ENCODE results near the gene FARS2. TPM values are rescaled to one million over a fixed set of nuclear protein-coding genes. Genes with fewer than 3 reads are reported as not detected.

Gene FARS2
- total RNA-seq, 4 donors from 2014 or later = 16.4 to 26.1 (median 21.4) TPM

DNA sequence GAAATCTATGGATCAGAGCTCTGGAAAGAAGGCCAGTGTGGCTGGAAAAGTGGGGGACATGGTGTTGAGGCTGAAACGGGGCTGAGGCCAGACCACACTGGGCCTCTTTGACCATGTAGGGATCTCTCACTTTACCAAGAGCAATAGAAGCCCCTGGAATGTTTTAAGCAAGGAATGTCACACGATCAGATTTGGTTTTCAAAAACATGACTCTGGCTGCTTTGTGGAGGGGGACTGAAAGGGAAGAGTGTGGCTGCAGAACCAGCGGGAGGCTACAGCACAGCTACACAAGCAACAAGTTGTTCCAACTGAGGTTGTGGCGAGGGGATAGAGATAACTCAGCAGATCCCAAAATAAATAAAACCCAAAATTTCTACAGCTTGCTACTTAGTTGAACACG is 399.5 kb downstream of the FARS2 start:
- WGBS, 2 donors = 70 to 71% methylated on average over 5 of the region's 5 CpGs
- no peak for TF ChIP-seq POLR2A (IDR thresholded peaks at IDR 0.05)
- TF ChIP-seq EP300 (IDR thresholded peaks at IDR 0.05) = no peak

DNA sequence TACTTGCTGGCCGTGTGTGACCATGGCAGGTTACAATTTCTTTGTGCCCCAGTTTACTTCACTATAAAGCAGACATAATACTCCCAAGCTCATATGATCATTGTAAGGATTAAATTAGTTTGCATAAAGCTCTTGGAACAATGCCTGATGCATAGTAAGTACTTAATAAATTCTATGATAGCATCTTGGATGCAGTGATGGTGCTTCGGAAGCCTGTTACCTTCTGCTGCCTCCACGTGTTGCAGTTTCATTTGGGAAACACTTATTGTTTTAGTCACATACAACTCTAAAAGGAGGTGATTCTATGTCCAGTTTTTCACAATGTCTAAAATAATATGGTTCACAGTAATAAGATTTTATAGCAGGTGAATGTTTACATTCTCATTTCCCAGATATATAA is 401.5 kb downstream of the FARS2 start:
- DNase-seq (ENCODE audit: low spot score in 2 of 2) = no peak
- TF ChIP-seq EP300 (IDR thresholded peaks at IDR 0.05) = no peak
- TF ChIP-seq POLR2A (IDR thresholded peaks at IDR 0.05) = no peak
- TF ChIP-seq, protein P1, sequence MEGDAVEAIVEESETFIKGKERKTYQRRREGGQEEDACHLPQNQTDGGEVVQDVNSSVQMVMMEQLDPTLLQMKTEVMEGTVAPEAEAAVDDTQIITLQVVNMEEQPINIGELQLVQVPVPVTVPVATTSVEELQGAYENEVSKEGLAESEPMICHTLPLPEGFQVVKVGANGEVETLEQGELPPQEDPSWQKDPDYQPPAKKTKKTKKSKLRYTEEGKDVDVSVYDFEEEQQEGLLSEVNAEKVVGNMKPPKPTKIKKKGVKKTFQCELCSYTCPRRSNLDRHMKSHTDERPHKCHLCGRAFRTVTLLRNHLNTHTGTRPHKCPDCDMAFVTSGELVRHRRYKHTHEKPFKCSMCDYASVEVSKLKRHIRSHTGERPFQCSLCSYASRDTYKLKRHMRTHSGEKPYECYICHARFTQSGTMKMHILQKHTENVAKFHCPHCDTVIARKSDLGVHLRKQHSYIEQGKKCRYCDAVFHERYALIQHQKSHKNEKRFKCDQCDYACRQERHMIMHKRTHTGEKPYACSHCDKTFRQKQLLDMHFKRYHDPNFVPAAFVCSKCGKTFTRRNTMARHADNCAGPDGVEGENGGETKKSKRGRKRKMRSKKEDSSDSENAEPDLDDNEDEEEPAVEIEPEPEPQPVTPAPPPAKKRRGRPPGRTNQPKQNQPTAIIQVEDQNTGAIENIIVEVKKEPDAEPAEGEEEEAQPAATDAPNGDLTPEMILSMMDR (IDR thresholded peaks at IDR 0.05) = no peak
- 86 to 87% methylated on average over 3 of the region's 3 CpGs for WGBS, 2 donors
- no peaks in the 10 kb centered on the region for H3K4me1 ChIP-seq
- no peaks in the 10 kb centered on the region for H3K36me3 ChIP-seq
- no peak overlapping the region for H3K27ac ChIP-seq
- no peak overlapping the region for H3K4me3 ChIP-seq
- H3K27me3 ChIP-seq = no peaks in the 10 kb centered on the region
- no peaks in the 10 kb centered on the region for H3K9me3 ChIP-seq

More for the DNA sequence above, 399.5 kb downstream of the FARS2 start:
- DNase-seq (ENCODE audit: low spot score in 2 of 2) = no peak
- H3K36me3 ChIP-seq = no peaks in the 10 kb centered on the region
- H3K27ac ChIP-seq = no peak overlapping the region
- no peak overlapping the region for H3K4me3 ChIP-seq
- H3K9me3 ChIP-seq = no peaks in the 10 kb centered on the region
- H3K4me1 ChIP-seq = no peaks in the 10 kb centered on the region
- no peaks in the 10 kb centered on the region for H3K27me3 ChIP-seq

GRCh38 chr6:5663259-5663658 is 401.9 kb downstream of the FARS2 start:
- no peak overlapping the region for H3K27ac ChIP-seq
- H3K4me1 ChIP-seq = no peaks in the 10 kb centered on the region
- no peaks in the 10 kb centered on the region for H3K27me3 ChIP-seq
- H3K4me3 ChIP-seq = no peak overlapping the region
- no peaks in the 10 kb centered on the region for H3K36me3 ChIP-seq
- 53 to 55% methylated on average over 4 of the region's 4 CpGs for WGBS, 2 donors
- DNase-seq (ENCODE audit: low spot score in 2 of 2) = no peak
- H3K9me3 ChIP-seq = no peaks in the 10 kb centered on the region
- TF ChIP-seq POLR2A (IDR thresholded peaks at IDR 0.05) = no peak
- TF ChIP-seq, protein P1 (IDR thresholded peaks at IDR 0.05) = no peak
- no peak for TF ChIP-seq EP300 (IDR thresholded peaks at IDR 0.05)

DNA sequence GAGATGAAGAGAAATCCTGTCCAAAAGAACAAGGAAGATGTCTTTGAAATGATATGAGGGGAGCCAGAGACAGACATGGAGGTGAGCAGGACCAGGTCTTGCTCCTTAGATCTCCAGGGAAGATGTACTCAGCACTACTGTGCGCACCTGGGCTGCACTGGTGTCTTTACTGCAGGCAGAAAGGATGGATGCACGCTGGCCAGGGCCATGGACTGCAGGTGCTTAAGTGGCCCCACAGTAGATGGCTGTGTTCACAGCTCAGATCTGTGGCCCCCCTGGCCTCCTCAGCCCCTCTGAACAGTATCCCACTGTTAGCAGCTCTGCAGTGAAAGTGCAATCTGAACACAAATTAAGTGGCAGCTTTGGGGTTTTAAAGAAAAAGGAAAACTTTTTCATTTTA is 402.4 kb downstream of the FARS2 start:
- H3K4me3 ChIP-seq = no peak overlapping the region
- H3K27ac ChIP-seq = no peak overlapping the region
- H3K36me3 ChIP-seq = no peaks in the 10 kb centered on the region
- H3K4me1 ChIP-seq = no peaks in the 10 kb centered on the region
- no peak for TF ChIP-seq EP300 (IDR thresholded peaks at IDR 0.05)
- TF ChIP-seq, protein P1 (IDR thresholded peaks at IDR 0.05) = no peak
- TF ChIP-seq POLR2A (IDR thresholded peaks at IDR 0.05) = no peak
- H3K27me3 ChIP-seq = no peaks in the 10 kb centered on the region
- DNase-seq (ENCODE audit: low spot score in 2 of 2) = no peak
- WGBS, 2 donors = 72 to 81% methylated on average over 2 of the region's 2 CpGs
- H3K9me3 ChIP-seq = no peaks in the 10 kb centered on the region

DNA sequence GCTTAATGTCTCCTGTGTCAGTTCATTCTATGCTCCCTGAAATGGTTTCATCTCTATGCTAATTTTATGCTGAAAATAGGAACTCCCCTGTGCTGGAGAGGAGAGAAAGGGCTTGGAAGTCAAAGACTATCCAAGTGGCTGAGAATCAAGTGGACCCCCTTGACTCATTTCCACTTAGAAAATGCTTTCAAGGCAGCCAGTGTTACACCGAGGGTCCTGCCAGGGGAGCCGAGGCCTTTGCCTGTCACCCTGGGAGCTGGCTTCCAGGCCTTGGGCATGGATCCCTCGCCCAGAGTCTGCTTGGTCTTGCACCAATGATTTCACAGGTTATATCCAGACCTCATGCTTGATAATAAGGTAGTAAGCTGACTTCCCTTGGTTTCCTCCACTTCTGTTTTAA is 402.8 kb downstream of the FARS2 start:
- Histone ChIP-seq H3K27me3 (no peaks in the 10 kb centered on the region), H3K27ac (no peak overlapping the region), H3K4me3 (no peak overlapping the region), H3K9me3 (no peaks in the 10 kb centered on the region), H3K36me3 (no peaks in the 10 kb centered on the region), H3K4me1 (no peaks in the 10 kb centered on the region)
- no peak for DNase-seq (ENCODE audit: low spot score in 2 of 2)
- TF ChIP-seq EP300 (IDR thresholded peaks at IDR 0.05) = no peak
- no peak for TF ChIP-seq POLR2A (IDR thresholded peaks at IDR 0.05)
- TF ChIP-seq, protein P1 (IDR thresholded peaks at IDR 0.05) = no peak
- 67 to 76% methylated on average over 3 of the region's 3 CpGs for WGBS, 2 donors

- H3K4me1 ChIP-seq = no peaks in the 10 kb centered on the region
- WGBS, 2 donors = 84 to 90% methylated on average over 8 of the region's 8 CpGs
- TF ChIP-seq, protein P1 (IDR thresholded peaks at IDR 0.05) = no peak
- TF ChIP-seq POLR2A (IDR thresholded peaks at IDR 0.05) (no peak), EP300 (IDR thresholded peaks at IDR 0.05) (no peak)
- no peaks in the 10 kb centered on the region for H3K36me3 ChIP-seq
- no peaks in the 10 kb centered on the region for H3K27me3 ChIP-seq
- no peaks in the 10 kb centered on the region for H3K9me3 ChIP-seq
- no peak for DNase-seq (ENCODE audit: low spot score in 2 of 2)
- no peak overlapping the region for H3K4me3 ChIP-seq
- H3K27ac ChIP-seq = no peak overlapping the region
Observed at GRCh38 chr6:5665173-5665572, 403.9 kb downstream of the FARS2 start.
